BLaER1 (cell line): ENCODE data around the gene ZNF675.
"Not testable (repeated sequence)": the region's sequence is repeated elsewhere in the genome, so short reads cannot be mapped to it uniquely, and the experiment has no call there.

Source experiments
- H3K27ac ChIP-seq: shearing (Covaris generic); formaldehyde crosslinking; 2 replicates; pipeline ENCODE4 v1.8.1; 2022
- H3K27me3 ChIP-seq: shearing (Covaris generic); formaldehyde crosslinking; 2 replicates; pipeline ENCODE4 v1.8.1; 2022
- H3K36me3 ChIP-seq: shearing (Covaris generic); formaldehyde crosslinking; 2 replicates; pipeline ENCODE4 v1.8.1; 2022
- H3K4me1 ChIP-seq: shearing (Covaris generic); formaldehyde crosslinking; 2 replicates; pipeline ENCODE4 v1.8.1; 2022
- H3K4me2 ChIP-seq: shearing (Covaris generic); formaldehyde crosslinking; 2 replicates; pipeline ENCODE4 v1.8.1; 2022
- H3K4me3 ChIP-seq: shearing (Covaris generic); formaldehyde crosslinking; 2 replicates; pipeline ENCODE4 v1.8.1; 2022
- H3K9ac ChIP-seq: shearing (Covaris generic); formaldehyde crosslinking; 2 replicates; pipeline ENCODE4 v1.8.1; 2022
- H3K9me3 ChIP-seq: shearing (Covaris generic); formaldehyde crosslinking; 2 replicates; pipeline ENCODE4 v1.8.1; 2022
- H4K20me1 ChIP-seq: shearing (Covaris generic); formaldehyde crosslinking; 2 replicates; pipeline ENCODE4 v1.8.1; 2022
- Cebpa-rat ChIP-seq: shearing (Covaris generic); IDR thresholded peaks from 2 replicates; pipeline ENCODE4 v1.8.1; 2022

The ZNF675 gene

GRCh38 chr19:23673132-23673531 is 13.9 kb downstream of the ZNF675 start:
- Histone ChIP-seq H3K9me3 (peaks cover 100% of the 10 kb centered on the region), H3K36me3 (peaks cover 93% of the 10 kb centered on the region), H4K20me1 (peaks cover 19% of the 10 kb centered on the region; the same call in 1 of the 2 replicates)

DNA sequence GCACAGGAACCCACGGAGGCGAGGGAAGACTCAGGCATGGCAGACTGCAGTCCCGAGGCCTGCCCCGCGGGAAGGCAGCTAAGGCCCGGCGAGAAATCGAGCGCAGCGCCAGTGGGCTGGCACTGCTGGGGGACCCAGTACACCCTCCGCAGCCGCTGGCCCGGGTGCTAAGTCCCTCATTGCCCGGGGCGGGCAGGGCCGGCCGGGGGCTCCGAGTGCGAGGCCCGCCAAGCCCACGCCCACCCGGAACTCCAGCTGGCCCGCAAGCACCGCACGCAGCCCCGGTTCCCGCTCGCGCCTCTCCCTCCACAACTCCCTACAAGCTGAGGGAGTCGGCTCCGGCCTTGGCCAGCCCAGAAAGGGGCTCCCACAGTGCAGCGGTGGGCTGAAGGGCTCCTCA is 18.4 kb downstream of the ZNF675 start:
- not testable (repeated sequence) for H3K9ac ChIP-seq, H3K4me1 ChIP-seq, H3K27me3 ChIP-seq, H3K4me2 ChIP-seq, H3K27ac ChIP-seq
- Histone ChIP-seq H3K4me3 (peak overlapping the region; percentile 15; the same call in 1 of the 2 replicates), H3K36me3 (peaks cover 99% of the 10 kb centered on the region), H3K9me3 (peaks cover 98% of the 10 kb centered on the region), H4K20me1 (peaks cover 44% of the 10 kb centered on the region; the same call in 1 of the 2 replicates)

More at GRCh38 chr19:23673132-23673531, 13.9 kb downstream of the ZNF675 start:
- TF ChIP-seq Cebpa-rat = no peak
- H3K27me3 ChIP-seq = no peaks in the 10 kb centered on the region
- no peaks in the 10 kb centered on the region for H3K4me1 ChIP-seq
- no peak overlapping the region; the same call in 1 of the 2 replicates for H3K4me3 ChIP-seq
- no peak overlapping the region for H3K4me2 ChIP-seq
- H3K9ac ChIP-seq = no peak overlapping the region
- no peak overlapping the region for H3K27ac ChIP-seq

DNA sequence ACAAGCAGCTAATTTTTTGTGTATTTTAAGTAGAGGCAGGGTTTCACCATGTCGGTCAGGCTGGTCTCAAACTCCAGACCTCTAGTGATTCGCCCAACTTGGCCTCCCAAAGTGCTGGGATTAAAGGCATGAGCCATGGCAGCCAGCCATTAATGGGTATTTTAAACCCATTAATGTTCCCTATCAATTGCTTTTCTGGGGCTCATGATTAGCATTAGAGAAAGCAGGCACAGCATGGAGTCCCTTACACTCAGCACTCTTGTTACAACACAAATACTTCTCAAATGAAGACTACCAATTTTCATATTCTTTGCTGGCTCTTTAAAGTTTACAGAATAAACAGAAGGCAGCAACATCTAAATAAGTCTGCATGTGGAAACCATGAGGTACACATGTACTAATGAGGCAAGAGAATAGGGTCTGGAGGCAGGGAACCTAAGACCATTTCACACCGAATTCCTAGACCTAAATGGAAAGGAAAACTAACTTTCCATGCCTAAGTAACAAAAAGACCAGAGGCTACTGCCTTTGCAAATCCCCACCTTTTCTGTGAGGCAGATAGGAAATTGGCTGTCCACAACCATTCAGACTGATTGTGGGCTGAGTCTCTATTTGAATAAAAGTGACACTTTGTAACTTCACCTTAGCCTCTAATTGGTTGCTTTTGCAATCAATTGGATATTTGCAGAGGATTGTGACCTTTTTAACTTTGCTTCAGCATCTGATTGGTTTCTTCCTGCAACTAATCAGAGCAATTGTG is 21.2 kb downstream of the ZNF675 start:
- Histone ChIP-seq H3K36me3 (peaks cover 99% of the 10 kb centered on the region), H3K27ac (no peak overlapping the region), H3K9ac (no peak overlapping the region), H3K9me3 (peaks cover 98% of the 10 kb centered on the region), H3K27me3 (no peaks in the 10 kb centered on the region), H3K4me1 (no peaks in the 10 kb centered on the region), H3K4me3 (0 out of 2 replicates have a peak overlapping the region, but pooled peaks have one; percentile 4), H4K20me1 (peaks cover 53% of the 10 kb centered on the region; the same call in 1 of the 2 replicates), H3K4me2 (no peak overlapping the region)
- TF ChIP-seq Cebpa-rat = no peak

DNA sequence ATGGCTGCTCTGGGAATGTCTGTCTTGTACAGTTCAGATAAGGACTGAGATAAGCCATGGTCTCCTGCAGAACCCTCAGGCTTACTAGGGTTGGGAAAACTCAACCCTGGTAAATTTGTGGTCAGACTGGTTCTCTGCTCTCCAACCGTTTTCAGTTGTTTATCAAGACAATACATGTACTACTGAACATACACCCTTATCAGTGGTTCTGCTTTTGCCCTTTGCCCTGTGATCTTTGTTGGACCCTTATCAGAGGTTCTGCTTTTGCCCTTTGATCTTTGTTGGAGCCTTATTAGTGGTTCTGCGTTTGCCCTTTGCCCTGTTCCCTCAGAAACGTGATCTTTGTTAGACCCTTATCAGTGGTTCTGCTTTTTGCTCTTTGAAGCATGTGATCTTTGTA is 37.2 kb downstream of the ZNF675 start:
- H3K4me2 ChIP-seq, H3K4me3 ChIP-seq, H4K20me1 ChIP-seq, H3K9ac ChIP-seq, H3K27me3 ChIP-seq, H3K4me1 ChIP-seq, H3K27ac ChIP-seq: not testable (repeated sequence)
- Histone ChIP-seq H3K9me3 (peaks cover 56% of the 10 kb centered on the region), H3K36me3 (peaks cover 38% of the 10 kb centered on the region)
